Dendritic cell treated with granulocyte-macrophage colony-stimulating factor and Interleukin-4, amounts not matched to agents 40 ng/mL and 50 ng/mL, for 4 days (primary cell): Measurements from ENCODE around the gene PHETA2.
"Not testable (repeated sequence)": the region's sequence is repeated elsewhere in the genome, so short reads cannot be mapped to it uniquely, and the experiment has no call there.

Source experiments
- H3K27ac Mint-ChIP-seq: one replicate; pipeline ENCODE4 v1.8.0; 2022; ENCODE audit warnings: mild to moderate bottlenecking, mixed read lengths
- H3K27me3 Mint-ChIP-seq: one replicate; pipeline ENCODE4 v1.8.0; 2022; ENCODE audit warnings: mild to moderate bottlenecking, mixed read lengths
- H3K36me3 Mint-ChIP-seq: one replicate; pipeline ENCODE4 v1.8.0; 2022; ENCODE audit warnings: low read depth, mixed read lengths
- H3K4me1 Mint-ChIP-seq: one replicate; pipeline ENCODE4 v1.8.0; 2022; ENCODE audit warnings: low read depth, mixed read lengths
- H3K4me3 Mint-ChIP-seq: one replicate; pipeline ENCODE4 v1.8.0; 2022; ENCODE audit warnings: mild to moderate bottlenecking, moderate library complexity, mixed read lengths
- H3K9me3 Mint-ChIP-seq: one replicate; pipeline ENCODE4 v1.8.0; 2022; ENCODE audit warnings: mixed read lengths
- intact Hi-C: fragments of 100-400 bp; cut with micrococcal nuclease; formaldehyde crosslinking; loops from one replicate; pipeline ENCODE4 v1.15.0; 2022

Gene PHETA2

DNA sequence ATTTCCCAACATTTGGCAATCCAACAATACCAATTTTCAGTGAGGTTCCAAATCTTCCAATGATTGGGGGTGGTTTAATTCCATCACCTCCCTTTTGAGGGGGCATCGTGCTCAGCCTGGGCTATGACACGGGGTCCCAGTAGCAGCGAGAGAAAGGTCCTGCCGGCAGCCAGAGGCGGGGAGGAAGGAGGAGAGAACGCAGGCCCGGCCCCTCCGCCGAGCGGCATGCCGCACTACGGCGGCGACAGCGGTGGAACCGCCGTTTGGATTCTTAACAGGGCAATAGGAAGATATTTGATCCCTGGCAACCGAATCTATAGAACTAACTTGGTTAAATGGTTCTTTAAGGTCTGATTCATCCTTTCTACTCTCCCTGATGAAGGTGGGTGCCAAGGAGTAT, 34.8 kb downstream of the PHETA2 start:
- no peak overlapping the region for H3K27ac Mint-ChIP-seq
- no peak overlapping the region for H3K4me3 Mint-ChIP-seq
- H3K36me3 Mint-ChIP-seq, result peaks cover 11% of the 10 kb centered on the region
- no peaks in the 10 kb centered on the region for H3K4me1 Mint-ChIP-seq
- intact Hi-C loops, result no loop called here
- peaks cover 24% of the 10 kb centered on the region for H3K9me3 Mint-ChIP-seq
- H3K27me3 Mint-ChIP-seq, result no peaks in the 10 kb centered on the region

DNA sequence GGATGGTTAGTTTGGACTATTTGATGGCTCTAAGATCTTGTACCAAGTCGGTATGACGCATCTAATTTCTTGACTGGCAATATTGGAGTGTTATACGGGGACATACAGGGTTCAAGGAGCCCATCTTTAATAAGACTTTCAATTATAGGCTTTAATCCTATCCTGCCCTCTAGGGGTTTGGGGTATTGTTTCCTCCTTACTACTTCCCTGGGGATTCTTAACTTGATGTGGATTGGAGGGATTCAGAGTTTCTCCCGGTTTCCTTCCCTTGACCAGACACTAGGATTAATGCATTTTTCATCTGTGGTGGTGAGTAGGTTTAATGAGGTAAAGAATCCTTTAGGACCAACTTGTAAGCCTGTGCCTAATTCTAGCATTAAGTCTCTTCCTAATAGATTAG, 37.8 kb downstream of the PHETA2 start:
- intact Hi-C loops, result loop anchor here (2.0 kb wide), 1 partner anchor 145 kb away; no protein-coding TSS in a partner anchor
- H3K4me1 Mint-ChIP-seq, result no peaks in the 10 kb centered on the region
- H3K27me3 Mint-ChIP-seq, result no peaks in the 10 kb centered on the region
- H3K36me3 Mint-ChIP-seq, result peaks cover 11% of the 10 kb centered on the region
- no peak overlapping the region for H3K27ac Mint-ChIP-seq
- no peak overlapping the region for H3K4me3 Mint-ChIP-seq
- H3K9me3 Mint-ChIP-seq, result peaks cover 23% of the 10 kb centered on the region

DNA sequence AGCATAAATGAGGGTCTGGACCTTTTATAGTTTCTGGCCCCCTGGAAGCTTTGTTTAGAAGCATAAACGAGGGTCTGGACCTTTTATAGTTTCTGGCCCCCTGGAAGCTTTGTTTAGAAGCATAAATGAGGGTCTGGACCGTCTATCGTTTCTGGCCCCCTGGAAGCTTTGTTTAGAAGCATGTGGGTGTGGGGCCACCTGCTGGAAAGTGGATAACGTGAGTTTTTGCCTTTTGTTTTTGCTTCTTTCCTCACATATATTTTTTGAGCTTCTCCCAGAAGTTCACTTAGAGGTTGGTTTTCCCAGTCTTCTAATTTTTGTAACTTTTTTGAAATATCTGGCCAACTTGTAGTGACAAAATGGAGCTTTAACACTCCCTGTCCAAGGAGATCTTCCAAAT, 38.7 kb downstream of the PHETA2 start:
- H3K36me3 Mint-ChIP-seq, result peaks cover 11% of the 10 kb centered on the region
- not testable (repeated sequence) for H3K4me1 Mint-ChIP-seq, H3K4me3 Mint-ChIP-seq, H3K27me3 Mint-ChIP-seq, H3K27ac Mint-ChIP-seq
- intact Hi-C loops, result loop anchor here (2.0 kb wide), 1 partner anchor 146 kb away; no protein-coding TSS in a partner anchor
- H3K9me3 Mint-ChIP-seq, result peaks cover 23% of the 10 kb centered on the region

DNA sequence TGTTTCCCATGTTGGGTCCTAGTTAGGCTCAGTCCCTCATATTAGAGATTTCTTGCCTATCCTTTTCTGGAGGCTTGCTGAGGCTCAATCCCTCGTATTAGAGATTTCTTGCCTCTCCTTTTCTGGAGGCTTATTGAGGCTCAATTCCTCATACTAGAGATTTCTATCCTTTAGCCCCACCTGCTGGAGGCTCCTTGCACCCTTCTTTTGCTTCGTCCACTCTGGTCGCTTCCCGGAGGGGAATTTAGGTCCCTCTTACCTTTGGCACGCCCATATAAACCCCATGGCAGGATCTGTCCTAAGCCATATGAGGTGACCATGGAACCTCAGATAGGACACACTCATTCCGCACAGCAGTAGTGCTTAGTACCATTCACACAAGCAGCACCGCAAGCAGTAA, 40.7 kb downstream of the PHETA2 start:
- peaks cover 11% of the 10 kb centered on the region for H3K36me3 Mint-ChIP-seq
- peaks cover under 1% of the 10 kb centered on the region for H3K27me3 Mint-ChIP-seq
- intact Hi-C loops, result no loop called here
- peaks cover 2% of the 10 kb centered on the region for H3K4me1 Mint-ChIP-seq
- H3K4me3 Mint-ChIP-seq, result no peak overlapping the region
- H3K27ac Mint-ChIP-seq, result no peak overlapping the region
- H3K9me3 Mint-ChIP-seq, result peaks cover 23% of the 10 kb centered on the region

DNA sequence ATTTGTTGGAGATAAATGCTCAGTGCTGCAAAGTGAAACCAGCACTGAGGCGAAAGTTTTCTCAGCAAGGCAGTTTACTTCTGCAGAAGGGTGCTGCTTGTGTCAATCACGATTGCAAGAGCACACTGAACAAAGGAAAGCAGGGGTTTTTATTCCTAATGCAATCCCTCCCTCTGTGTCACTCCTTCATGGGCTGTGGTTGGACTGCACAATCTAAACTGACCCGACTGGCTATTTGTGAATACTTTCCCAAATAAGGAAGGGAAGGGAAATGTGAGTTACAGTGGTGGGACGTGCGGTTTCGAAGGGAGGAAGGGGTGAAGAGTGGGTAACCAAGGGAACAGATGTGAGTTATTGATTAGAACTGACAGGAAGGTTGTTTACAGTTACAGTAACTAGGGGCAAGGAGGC, 41.4 kb downstream of the PHETA2 start:
- Mint-ChIP-seq H3K36me3 (peaks cover 11% of the 10 kb centered on the region), H3K9me3 (peaks cover 23% of the 10 kb centered on the region)
- H3K4me1 Mint-ChIP-seq, H3K4me3 Mint-ChIP-seq, intact Hi-C loops, H3K27me3 Mint-ChIP-seq, H3K27ac Mint-ChIP-seq: not testable (repeated sequence)

DNA sequence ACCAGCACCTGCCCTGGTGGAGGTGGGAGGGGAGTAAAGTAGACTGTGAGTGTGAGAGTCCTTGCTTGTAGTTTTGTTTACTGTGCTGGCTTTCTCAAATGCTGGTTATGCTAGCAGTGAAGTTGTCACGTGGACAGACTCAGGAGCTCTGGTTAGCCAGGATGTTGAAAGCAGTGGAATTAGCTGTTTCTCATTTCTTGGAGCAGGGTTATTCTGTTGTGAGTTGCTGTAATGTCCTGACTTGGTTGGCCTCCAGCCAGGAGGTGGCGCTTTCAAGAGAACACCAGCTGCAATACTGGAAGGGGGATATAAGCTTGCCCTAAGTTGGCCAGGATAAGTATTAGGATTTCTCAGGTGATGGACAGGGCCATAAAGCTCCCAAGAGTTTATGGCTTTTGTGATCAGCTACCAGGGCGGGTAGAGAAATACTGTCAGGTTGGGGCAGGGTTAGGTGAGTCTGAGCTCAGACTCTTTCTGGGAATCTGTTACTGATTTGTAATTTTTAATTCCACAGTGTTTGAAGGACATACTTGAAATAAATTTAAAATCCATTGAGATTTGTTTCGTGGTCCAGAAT, 42.9 kb downstream of the PHETA2 start:
- peaks cover 15% of the 10 kb centered on the region for H3K4me1 Mint-ChIP-seq
- peaks cover 23% of the 10 kb centered on the region for H3K9me3 Mint-ChIP-seq
- H3K36me3 Mint-ChIP-seq, result peaks cover 11% of the 10 kb centered on the region
- H3K4me3 Mint-ChIP-seq, result no peak overlapping the region
- intact Hi-C loops, result no loop called here
- H3K27me3 Mint-ChIP-seq, result peaks cover 6% of the 10 kb centered on the region
- H3K27ac Mint-ChIP-seq, result no peak overlapping the region

DNA sequence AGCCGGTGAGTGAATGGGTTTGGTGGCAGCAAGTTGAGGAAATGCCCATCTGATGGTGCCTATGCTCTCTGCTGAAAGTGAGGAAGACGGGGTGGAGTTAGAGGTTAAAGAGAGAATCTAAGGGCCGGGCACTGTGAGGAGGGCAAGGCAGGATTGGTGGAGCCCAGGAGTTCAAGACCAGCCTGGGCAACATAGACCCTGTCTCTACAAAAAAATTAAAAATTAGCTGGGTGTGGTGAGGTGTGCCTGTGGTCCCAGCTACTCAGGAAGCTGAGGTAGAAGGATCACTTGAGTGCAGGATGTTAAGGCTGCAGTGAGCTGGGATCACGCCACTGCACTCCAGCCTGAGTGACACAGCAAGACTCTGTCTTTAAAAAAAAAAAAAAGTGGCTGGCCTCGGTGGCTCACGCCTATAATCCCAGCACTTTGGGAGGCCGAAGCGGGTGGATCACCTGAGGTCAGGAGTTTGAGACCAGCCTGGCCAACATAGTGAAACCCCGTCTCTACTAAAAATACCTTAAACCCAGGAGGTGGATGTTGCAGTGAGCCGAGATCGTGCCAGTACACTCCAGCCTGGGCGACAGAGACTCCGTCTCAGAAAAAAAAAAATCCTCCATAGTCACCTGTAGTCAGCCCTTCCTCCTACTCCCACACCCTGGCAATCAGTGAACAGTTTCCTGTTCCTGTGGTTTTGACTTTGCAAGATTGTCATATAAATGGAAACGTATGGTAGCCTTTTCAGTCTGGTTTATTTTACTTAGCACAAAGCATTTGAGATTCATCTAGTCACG, 46.4 kb downstream of the PHETA2 start:
- H3K4me1 Mint-ChIP-seq, result peaks cover 15% of the 10 kb centered on the region
- H3K27me3 Mint-ChIP-seq, intact Hi-C loops, H3K4me3 Mint-ChIP-seq, H3K9me3 Mint-ChIP-seq, H3K36me3 Mint-ChIP-seq, H3K27ac Mint-ChIP-seq: not testable (repeated sequence)

DNA sequence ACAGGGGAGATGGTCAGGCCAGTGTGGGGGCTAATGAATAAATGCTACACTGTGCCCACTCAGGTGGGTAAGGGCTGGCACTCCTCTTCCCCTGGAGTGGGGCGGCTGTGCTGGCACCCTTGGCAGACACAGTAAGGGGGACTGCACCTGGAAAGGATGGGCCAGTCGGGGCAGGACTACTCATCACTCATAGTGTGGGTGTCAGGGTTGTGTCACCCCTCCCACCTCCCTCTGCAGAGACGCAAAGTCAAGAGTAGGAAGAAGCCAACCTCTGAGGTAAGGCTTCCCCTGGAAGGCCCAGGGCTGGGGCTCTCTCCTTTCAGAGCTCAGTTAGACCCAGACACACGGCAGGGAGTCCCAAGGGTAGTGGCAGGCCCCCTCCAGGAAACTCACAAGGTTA, 49.5 kb downstream of the PHETA2 start:
- Mint-ChIP-seq H3K4me1 (peaks cover 15% of the 10 kb centered on the region), H3K27me3 (peaks cover 10% of the 10 kb centered on the region)
- H3K27ac Mint-ChIP-seq, H3K9me3 Mint-ChIP-seq, intact Hi-C loops, H3K36me3 Mint-ChIP-seq, H3K4me3 Mint-ChIP-seq: not testable (repeated sequence)

DNA sequence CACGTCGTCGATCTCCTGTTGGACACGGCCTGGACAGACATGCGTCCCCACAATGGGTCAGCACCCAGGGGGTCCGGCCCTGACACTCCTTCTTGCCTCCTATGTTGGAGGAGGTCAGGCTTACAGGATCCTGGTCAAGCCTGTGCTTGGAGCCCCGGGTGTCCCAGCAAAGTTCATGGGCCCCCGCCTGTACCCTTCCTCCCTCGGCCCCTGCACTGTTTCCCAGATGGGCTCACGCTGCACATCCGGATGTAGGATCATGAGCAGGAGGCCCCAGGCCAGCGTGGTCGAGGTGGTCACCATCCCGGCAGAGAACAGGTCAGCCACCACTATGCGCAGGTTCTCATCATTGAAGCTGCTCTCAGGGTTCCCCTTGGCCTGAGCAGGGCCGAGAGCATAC, 53.6 kb downstream of the PHETA2 start:
- no peaks in the 10 kb centered on the region for H3K9me3 Mint-ChIP-seq
- no peaks in the 10 kb centered on the region for H3K36me3 Mint-ChIP-seq
- peaks cover 26% of the 10 kb centered on the region for H3K27me3 Mint-ChIP-seq
- H3K4me1 Mint-ChIP-seq, result peaks cover 6% of the 10 kb centered on the region
- H3K4me3 Mint-ChIP-seq, result no peak overlapping the region
- intact Hi-C loops, result no loop called here
- no peak overlapping the region for H3K27ac Mint-ChIP-seq

DNA sequence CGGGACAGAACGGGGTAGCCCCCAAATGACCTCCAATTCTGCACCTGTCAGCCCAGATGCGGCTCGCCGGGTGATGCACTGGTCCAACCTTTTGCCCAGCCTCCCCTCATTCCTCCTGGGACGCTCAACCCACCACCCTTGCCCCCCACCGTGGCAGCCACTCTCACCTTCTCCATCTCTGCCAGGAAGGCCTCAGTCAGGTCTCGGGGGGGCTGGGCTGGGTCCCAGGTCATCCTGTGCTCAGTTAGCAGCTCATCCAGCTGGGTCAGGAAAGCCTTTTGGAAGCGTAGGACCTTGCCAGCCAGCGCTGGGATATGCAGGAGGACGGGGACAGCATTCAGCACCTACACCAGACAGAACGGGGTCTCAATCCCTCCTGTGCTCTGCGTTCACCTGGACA, 54.0 kb downstream of the PHETA2 start:
- H3K9me3 Mint-ChIP-seq, intact Hi-C loops, H3K27ac Mint-ChIP-seq, H3K4me1 Mint-ChIP-seq, H3K36me3 Mint-ChIP-seq, H3K4me3 Mint-ChIP-seq: not testable (repeated sequence)
- H3K27me3 Mint-ChIP-seq, result peaks cover 28% of the 10 kb centered on the region
